SK-MEL-5 (cell line): ENCODE data around the gene C2orf68. TPM values are rescaled to one million over a fixed set of nuclear protein-coding genes. Genes with fewer than 3 reads are reported as not detected.
A peak's percentile ranks its signal among the peaks of the same experiment; 100 is the strongest.
"Not testable (repeated sequence)": the region's sequence is repeated elsewhere in the genome, so short reads cannot be mapped to it uniquely, and the experiment has no call there.

ENCODE experiments used
- DNase-seq: peaks from one replicate; pipeline ENCODE4 v3.0.0-alpha.2; 2016; ENCODE audit warnings: low read depth, low spot score
- in situ Hi-C: cut with HindIII; loops from 2 replicates; pipeline ENCODE4 v1.10.0; 2016; ENCODE audit warnings: low sequenced_read_pairs, high pct_unique_total_duplicates, low pct_unique_long_range_greater_than_20kb
- total RNA-seq: library from RNA; depleted of rRNA; stranded (reverse); fragments of >200 nt; shearing (Covaris generic); gene quantifications from 2 replicates; pipeline ENCODE4 v1.2.3, GENCODE V29; 2014

Gene C2orf68
- total RNA-seq, 1 experiment from 2014 or later = 27.3 TPM

GRCh38 chr2:85604568-85605339, 7.1 kb downstream of the C2orf68 start:
- DNase-seq = no peak
- in situ Hi-C loops = no loop called here

DNA sequence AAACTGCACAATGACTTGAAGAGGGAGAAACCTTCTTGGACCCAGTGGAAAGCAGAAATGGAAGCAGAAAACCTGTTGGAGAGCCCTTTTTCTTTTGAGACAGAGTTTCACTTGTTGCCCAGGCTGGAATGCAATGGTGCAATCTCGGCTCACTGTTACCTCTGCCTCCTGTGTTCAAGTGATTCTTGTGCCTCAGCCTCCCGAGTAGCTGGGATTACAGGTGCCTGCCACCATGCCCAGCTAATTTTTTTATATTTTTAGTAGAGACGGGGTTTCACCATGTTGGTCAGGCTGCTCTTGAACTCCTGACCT, 7.8 kb downstream of the C2orf68 start:
- DNase-seq, in situ Hi-C loops: not testable (repeated sequence)

DNA sequence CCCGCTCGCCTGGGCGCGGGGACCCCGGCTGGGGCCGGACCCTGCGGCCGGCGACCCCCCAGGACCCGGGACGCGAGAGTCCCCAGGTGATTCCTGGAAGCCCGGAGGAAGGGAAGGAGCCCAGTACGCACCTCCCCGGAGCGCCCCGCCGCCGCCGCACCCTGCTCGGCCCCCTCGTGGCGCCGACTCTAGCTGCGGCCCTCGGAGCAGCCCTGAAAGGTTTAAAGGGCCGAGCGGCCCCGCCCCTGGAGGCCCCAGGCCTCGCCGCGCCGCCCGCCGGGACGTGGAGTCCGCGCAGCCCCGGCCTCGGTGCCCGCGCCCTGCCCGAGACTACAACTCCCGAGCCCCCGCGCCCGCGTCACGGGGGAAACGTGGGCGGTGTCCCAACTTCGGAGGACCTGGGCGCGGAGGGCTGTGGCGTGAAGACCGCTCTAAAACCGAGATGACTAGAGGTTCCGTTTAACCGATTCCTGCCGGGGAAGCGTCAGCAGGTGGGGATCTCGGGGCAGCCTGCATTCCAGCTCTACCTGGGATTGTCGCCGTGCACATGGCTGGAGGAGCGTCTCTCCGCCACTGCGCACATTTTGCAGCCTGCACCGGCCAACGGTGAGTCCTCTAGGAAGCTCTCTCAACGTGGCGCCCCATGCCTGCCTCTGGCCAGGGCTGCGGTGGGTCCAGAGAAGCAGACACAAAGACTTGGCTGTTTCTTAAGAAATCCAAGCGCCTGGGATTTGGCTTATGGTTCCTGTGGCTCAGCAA, 9.2 kb downstream of the C2orf68 start, which contains the start of gene TMEM150A:
TMEM150A (minus strand) TSS at position 223 of the 759 bp plus-strand sequence. CDS start 750 bp downstream, outside the sequence.
- in situ Hi-C loops = no loop called here
- peak; percentile 94 for DNase-seq

- in situ Hi-C loops = no loop called here
- DNase-seq = peak; percentile 58
Measured at GRCh38 chr2:85601771-85602475, 9.9 kb downstream of the C2orf68 start.

DNA sequence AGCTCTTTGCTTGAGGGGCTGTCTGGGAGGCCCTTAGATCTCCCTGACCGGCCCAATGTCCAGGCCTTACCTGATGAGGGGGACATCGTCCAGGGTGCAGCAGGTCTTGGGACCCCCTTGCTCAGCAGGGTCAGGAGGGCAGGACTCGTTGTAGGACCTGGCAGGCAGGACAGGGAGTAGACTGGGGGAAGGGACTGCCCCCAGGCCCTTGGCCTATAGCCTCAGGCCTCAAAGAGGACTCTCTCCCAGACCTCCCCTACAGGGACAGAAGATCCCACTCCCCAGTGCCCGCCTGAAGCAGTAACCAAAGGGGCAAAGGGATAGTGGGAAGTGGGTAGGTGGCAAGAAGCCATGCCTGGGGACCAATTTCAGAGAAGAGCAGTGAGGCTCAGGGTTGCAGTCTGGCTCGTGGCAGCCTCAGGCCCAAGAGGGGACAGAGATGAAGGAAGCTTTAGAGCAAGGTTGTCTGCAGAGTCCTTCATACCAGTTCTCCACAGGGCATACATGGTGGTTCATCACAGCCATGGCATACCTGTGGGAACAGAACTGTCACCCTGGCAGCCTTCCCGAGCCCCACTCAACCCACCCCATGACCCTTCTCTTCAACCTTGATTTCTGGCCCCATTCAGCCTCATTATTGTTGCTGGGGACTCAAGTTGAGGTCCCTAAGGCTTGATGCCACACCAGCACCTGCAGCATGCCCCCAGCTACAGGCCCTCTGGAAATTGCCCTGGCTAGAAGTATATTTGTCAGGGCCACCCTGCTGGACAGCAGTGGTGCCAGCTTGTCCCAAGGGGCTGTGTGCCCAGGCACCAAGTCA, 10.7 kb downstream of the C2orf68 start:
- in situ Hi-C loops = no loop called here
- no peak for DNase-seq

- DNase-seq = no peak
- in situ Hi-C loops = no loop called here
Measured at GRCh38 chr2:85600235-85600575, 11.7 kb downstream of the C2orf68 start.

DNA sequence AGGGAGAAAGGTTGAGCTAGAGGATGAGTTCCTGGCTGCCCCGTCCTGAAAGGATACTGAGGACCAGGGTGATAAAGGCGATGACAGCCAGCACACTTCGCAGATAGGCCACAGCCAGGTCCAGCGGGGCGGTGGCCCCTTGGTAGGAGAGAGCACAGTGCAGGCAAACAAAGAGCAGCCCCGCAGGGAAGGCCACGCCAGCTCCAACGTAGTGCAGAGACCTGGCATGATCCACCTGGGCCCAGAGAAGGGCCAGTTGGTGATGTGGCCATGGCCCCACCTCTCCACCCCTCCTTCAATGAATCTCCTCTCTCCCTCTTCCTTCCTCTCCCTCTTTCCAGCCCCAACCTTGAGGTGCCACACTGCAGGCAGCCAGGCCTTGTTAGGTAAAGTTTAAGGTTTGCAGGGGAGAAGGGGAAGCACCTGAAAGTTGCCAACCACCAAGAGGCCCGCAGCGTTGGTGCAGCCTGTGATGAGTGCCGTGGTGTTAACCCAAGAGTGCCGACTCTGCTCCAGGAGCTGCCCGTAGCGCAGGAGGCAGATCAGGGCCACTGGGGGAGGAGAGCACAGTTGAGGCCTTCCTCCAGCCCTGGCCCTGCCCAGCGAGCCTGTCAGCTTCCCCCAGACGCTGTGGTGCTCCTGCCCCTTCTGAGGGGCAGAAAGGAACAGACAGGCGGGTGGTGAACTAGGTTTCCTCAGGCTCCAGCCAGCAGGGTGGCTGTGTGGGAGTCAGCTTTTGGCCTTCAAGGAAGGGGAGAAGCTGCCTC, 12.2 kb downstream of the C2orf68 start:
- in situ Hi-C loops = no loop called here
- no peak for DNase-seq

GRCh38 chr2:85598594-85599340, 13.1 kb downstream of the C2orf68 start:
- in situ Hi-C loops = no loop called here
- DNase-seq = no peak

- in situ Hi-C loops = no loop called here
- DNase-seq = no peak
Measured at GRCh38 chr2:85597241-85597640, 14.6 kb downstream of the C2orf68 start.

DNA sequence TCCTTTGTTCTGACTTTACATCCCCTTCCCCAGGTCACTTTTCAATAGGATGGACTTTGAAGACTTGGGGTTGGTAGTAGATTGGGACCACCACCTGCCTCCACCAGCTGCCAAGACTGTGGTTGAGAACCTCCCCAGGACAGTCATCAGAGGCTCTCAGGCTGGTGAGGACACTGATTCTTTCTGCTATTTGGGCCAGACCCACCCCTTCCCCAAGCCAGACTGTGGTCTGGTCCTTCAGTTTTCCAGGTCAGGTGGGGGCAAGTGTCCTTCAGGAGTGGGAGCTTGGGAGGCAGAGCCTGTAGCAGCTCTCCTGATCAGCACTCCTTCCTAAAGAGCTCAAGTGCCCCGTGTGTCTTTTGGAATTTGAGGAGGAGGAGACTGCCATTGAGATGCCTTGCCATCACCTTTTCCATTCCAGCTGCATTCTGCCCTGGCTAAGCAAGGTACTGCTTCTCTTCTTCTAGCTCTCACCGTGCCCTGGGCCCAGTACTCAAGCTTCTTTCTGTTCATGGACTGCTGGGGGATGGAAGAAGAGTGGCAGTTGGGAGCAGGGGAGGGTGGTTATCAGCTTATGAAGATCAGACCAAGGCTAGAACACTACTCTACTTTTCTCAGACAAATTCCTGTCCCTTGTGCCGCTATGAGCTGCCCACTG, 15.3 kb downstream of the C2orf68 start:
- in situ Hi-C loops = no loop called here

DNA sequence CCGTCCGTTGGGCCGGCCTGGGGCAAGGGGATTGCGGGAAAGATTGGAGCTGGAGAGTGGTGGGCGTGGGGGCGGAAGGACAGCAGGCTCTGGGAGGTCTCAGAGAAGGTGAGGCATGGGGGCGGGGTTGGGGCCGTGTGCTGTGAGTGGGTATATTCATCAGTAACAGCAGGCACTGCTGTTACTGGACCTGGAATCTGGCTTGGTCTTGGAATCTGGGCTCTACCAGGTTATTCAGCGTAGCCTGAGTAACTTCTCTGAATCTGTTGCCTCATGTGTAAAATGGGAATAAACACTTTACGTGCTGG, 15.9 kb downstream of the C2orf68 start:
- in situ Hi-C loops = no loop called here
- no peak for DNase-seq

More for the DNA sequence above, 15.3 kb downstream of the C2orf68 start:
- no peak for DNase-seq

DNA sequence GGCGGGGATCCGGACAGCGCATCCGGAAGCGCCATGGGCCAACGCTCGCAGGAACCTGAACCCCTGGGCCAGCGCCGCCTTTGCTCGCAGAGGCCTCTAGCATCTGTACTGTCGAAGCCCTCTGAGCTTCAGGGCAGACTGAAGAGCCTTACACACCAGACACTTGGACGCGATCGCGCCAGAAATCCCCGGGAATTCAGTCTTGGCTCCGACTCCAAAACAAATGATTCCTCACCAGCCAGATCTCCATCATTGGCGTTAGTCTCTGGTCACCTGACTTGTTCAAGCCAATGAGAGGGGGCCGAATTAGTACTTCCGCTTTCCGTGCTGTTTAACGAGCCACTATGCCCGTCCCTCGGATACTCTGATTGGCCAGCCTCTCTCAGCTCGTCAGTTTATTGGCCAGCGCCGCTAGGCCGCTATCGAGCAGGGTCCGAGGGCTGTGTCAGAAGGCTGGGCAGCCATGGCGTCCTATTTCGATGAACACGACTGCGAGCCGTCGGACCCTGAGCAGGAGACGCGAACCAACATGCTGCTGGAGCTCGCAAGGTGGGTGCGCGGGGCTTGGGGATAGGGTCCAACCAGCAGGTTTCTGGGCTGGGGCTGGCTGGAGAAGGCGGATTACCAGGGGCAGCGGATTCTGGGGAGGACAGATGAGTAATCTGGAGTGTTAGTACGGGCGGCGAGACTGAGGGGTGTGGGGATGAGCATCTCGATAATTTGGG, 16.4 kb downstream of the C2orf68 start, which contains the start of gene RNF181:
RNF181 (plus strand) TSS at position 445 of the 725 bp plus-strand sequence; CDS start at position 464, 19 bp downstream.
- peak; percentile 100 for DNase-seq
- in situ Hi-C loops = no loop called here

GRCh38 chr2:85594715-85595300, 17.1 kb downstream of the C2orf68 start:
- in situ Hi-C loops = no loop called here
- no peak for DNase-seq

GRCh38 chr2:85593023-85593422, 18.8 kb downstream of the C2orf68 start:
- in situ Hi-C loops = no loop called here
- no peak for DNase-seq

- in situ Hi-C loops, DNase-seq: not testable (repeated sequence)
Measured at GRCh38 chr2:85592299-85592698, 19.6 kb downstream of the C2orf68 start.
